Measurements from ENCODE around the gene RACGAP1.

- TF ChIP-seq CTCF (IDR thresholded peaks at IDR 0.05; ENCODE audit: control extremely low read depth in 1 of 3, insufficient read depth in 1 of 3, low read depth in 1 of 3, low read length in 3 of 3), result no peak
- TF ChIP-seq TAF1 (IDR thresholded peaks at IDR 0.05; ENCODE audit: low read depth, low read length), result 0 out of 2 replicates have a peak, but pooled peaks have one; percentile 15
- no peak for TF ChIP-seq POLR2A (IDR thresholded peaks at IDR 0.05; ENCODE audit: control extremely low read depth in 1 of 2, low read depth in 2 of 2, low read length in 2 of 2)
- TF ChIP-seq EZH2 (IDR thresholded peaks at IDR 0.05; ENCODE audit: low read depth, low read length, severe bottlenecking), result no peak
- TF ChIP-seq MAX (IDR thresholded peaks at IDR 0.05), result no peak
- 0 out of 2 replicates have a peak, but pooled peaks have one; percentile 37 for TF ChIP-seq TEAD4 (IDR thresholded peaks at IDR 0.05; ENCODE audit: low read depth, low read length)
- TF ChIP-seq RAD21 (IDR thresholded peaks at IDR 0.05 in 1 of 2, conservative IDR thresholded peaks at IDR 0.05 in 1 of 2; ENCODE audit: low read depth in 2 of 2, low read length in 2 of 2), result no peak
- TF ChIP-seq CHD2 (IDR thresholded peaks at IDR 0.05; ENCODE audit: low read length), result no peak
- TF ChIP-seq EGR1 (IDR thresholded peaks at IDR 0.05; ENCODE audit: borderline replicate concordance, low read depth, low read length), result no peak
These were observed 26.0 kb upstream of the RACGAP1 start for GRCh38 chr12:50051101-50051806.
